Vagina (tissue), 2 donors: ENCODE measurements around the gene SLC5A2. TPM values are rescaled to one million over a fixed set of nuclear protein-coding genes. Genes with fewer than 3 reads are reported as not detected.
"Not testable (repeated sequence)": the region's sequence is repeated elsewhere in the genome, so short reads cannot be mapped to it uniquely, and the experiment has no call there.

Experiments used
- DNase-seq, 2 donors: peaks; one replicate each; pipeline ENCODE4 v3.0.0-alpha.2; 2017; ENCODE audit errors: extremely low spot score in 2 of 2
- H3K27ac ChIP-seq: fragments of 200-600 bp; sonication (generic); one replicate; pipeline ENCODE4 v1.5.1; 2019
- H3K27me3 ChIP-seq: fragments of 200-600 bp; sonication (generic); one replicate; pipeline ENCODE4 v1.5.1; 2019
- H3K36me3 ChIP-seq, 2 donors: fragments of 200-600 bp; sonication (generic); one replicate each; pipeline ENCODE4 v1.5.1; 2017 to 2019
- H3K4me1 ChIP-seq: fragments of 200-600 bp; sonication (generic); one replicate; pipeline ENCODE4 v1.5.1; 2019
- H3K4me3 ChIP-seq, 2 donors: fragments of 200-600 bp; sonication (generic); 1 replicate in 1 of 2; 2 replicates in 1 of 2; pipeline ENCODE4 v1.5.1; 2016 to 2019
- H3K9me3 ChIP-seq: fragments of 200-600 bp; sonication (generic); one replicate; pipeline ENCODE4 v1.5.1; 2019
- CTCF ChIP-seq, 3 experiments: fragments of 450-650 bp in 2 of 3; fragments of 200-600 bp in 1 of 3; sonication (generic) in 1 of 3; IDR thresholded peaks; one replicate each; pipeline ENCODE4 v1.5.1; 2017 to 2019; ENCODE audit warnings: antibody characterized with exemption in 3 of 3, mild to moderate bottlenecking in 2 of 3, moderate library complexity in 2 of 3
- POLR2A ChIP-seq, 2 donors: fragments of 450-650 bp; IDR thresholded peaks; one replicate each; pipeline ENCODE4 v1.6.1; 2017; ENCODE audit warnings: antibody characterized with exemption in 2 of 2, mild to moderate bottlenecking in 2 of 2, moderate library complexity in 2 of 2
- POLR2AphosphoS5 ChIP-seq, 2 donors: sonication (generic); formaldehyde crosslinking; IDR thresholded peaks; one replicate each; pipeline ENCODE4 v1.9.0; 2017; ENCODE audit warnings: antibody characterized with exemption in 2 of 2, mild to moderate bottlenecking in 2 of 2, low read depth in 1 of 2; ENCODE audit not compliant: insufficient read depth in 1 of 2
- intact Hi-C: fragments of 100-400 bp; cut with DNase I; formaldehyde crosslinking; loops from one replicate; pipeline ENCODE4 v1.15.1; 2023
- total RNA-seq: library from RNA; depleted of rRNA; stranded (reverse); fragments of >200 nt; gene quantifications from one replicate; pipeline ENCODE4 v1.2.3, GENCODE V29; 2016

The SLC5A2 gene
- total RNA-seq = not detected

- TF ChIP-seq POLR2A (IDR thresholded peaks at IDR 0.05) = no peak
- TF ChIP-seq POLR2AphosphoS5 (IDR thresholded peaks at IDR 0.05; ENCODE audit: insufficient read depth in 1 of 2, low read depth in 1 of 2) = no peak
- no peak for TF ChIP-seq CTCF (IDR thresholded peaks at IDR 0.05)
- intact Hi-C loops = no loop called here
- no peak for DNase-seq
Measured at GRCh38 chr16:31483081-31483480, at the start of gene SLC5A2. Gene SLC5A2, plus strand, starts transcription at chr16:31483123. Its CDS starts 14 bp downstream, at chr16:31483137.

GRCh38 chr16:31435341-31436220, 47.3 kb upstream of the SLC5A2 start:
- TF ChIP-seq POLR2A (IDR thresholded peaks at IDR 0.05) (no peak), CTCF (IDR thresholded peaks at IDR 0.05) (no peak)
- intact Hi-C loops = no loop called here
- no peaks in the 10 kb centered on the region for H3K4me1 ChIP-seq
- no peaks in the 10 kb centered on the region for H3K27me3 ChIP-seq
- no peaks in the 10 kb centered on the region for H3K9me3 ChIP-seq
- H3K27ac ChIP-seq = no peak overlapping the region
- H3K36me3 ChIP-seq = no peaks in the 10 kb centered on the region
- DNase-seq = no peak
- H3K4me3 ChIP-seq = no peak overlapping the region

More at GRCh38 chr16:31483081-31483480, at the start of gene SLC5A2:
- Histone ChIP-seq H3K4me1 (peaks cover 19% of the 10 kb centered on the region), H3K36me3 (peaks cover 0 to under 1% of the 10 kb centered on the region in 2 donors), H3K27me3 (no peaks in the 10 kb centered on the region), H3K27ac (no peak within 1 kb of the TSS), H3K9me3 (no peaks in the 10 kb centered on the region), H3K4me3 (no peak within 1 kb of the TSS)

- no peak for TF ChIP-seq CTCF (IDR thresholded peaks at IDR 0.05)
- TF ChIP-seq POLR2A (IDR thresholded peaks at IDR 0.05) = no peak
- no peak for TF ChIP-seq POLR2AphosphoS5 (IDR thresholded peaks at IDR 0.05; ENCODE audit: insufficient read depth in 1 of 2, low read depth in 1 of 2)
- no peak overlapping the region for H3K4me3 ChIP-seq
- DNase-seq = no peak
Measured at GRCh38 chr16:31436221-31437045, 46.5 kb upstream of the SLC5A2 start.

GRCh38 chr16:31438414-31438813, 44.5 kb upstream of the SLC5A2 start:
- intact Hi-C loops = no loop called here
- TF ChIP-seq CTCF (IDR thresholded peaks at IDR 0.05) = no peak
- TF ChIP-seq POLR2AphosphoS5 (IDR thresholded peaks at IDR 0.05; ENCODE audit: insufficient read depth in 1 of 2, low read depth in 1 of 2) = no peak
- no peak for TF ChIP-seq POLR2A (IDR thresholded peaks at IDR 0.05)
- H3K4me3 ChIP-seq = no peak overlapping the region
- H3K36me3 ChIP-seq = no peaks in the 10 kb centered on the region
- DNase-seq = no peak
- no peaks in the 10 kb centered on the region for H3K9me3 ChIP-seq
- H3K4me1 ChIP-seq = no peaks in the 10 kb centered on the region
- no peak overlapping the region for H3K27ac ChIP-seq
- no peaks in the 10 kb centered on the region for H3K27me3 ChIP-seq

More at GRCh38 chr16:31436221-31437045, 46.5 kb upstream of the SLC5A2 start:
- Histone ChIP-seq H3K36me3 (no peaks in the 10 kb centered on the region), H3K27ac (no peak overlapping the region), H3K27me3 (no peaks in the 10 kb centered on the region), H3K9me3 (no peaks in the 10 kb centered on the region), H3K4me1 (no peaks in the 10 kb centered on the region)
- intact Hi-C loops = no loop called here

- H3K27me3 ChIP-seq, H3K9me3 ChIP-seq, H3K4me3 ChIP-seq, H3K36me3 ChIP-seq, H3K4me1 ChIP-seq, DNase-seq, intact Hi-C loops, H3K27ac ChIP-seq: not testable (repeated sequence)
Measured at GRCh38 chr16:31439023-31439422, 43.9 kb upstream of the SLC5A2 start.
